GM12873 (cell line): Measurements from ENCODE around the gene DDX5.

Experiments used
- TF ChIP-seq, protein P1 (sequence below): IDR thresholded peaks from 2 replicates; pipeline ENCODE4 v1.5.1; 2012; ENCODE audit warnings: low read depth, mild to moderate bottlenecking, moderate library complexity, low read length, control low read depth; ENCODE audit not compliant: insufficient read depth; ENCODE audit errors: missing control alignments

The DDX5 gene

DNA sequence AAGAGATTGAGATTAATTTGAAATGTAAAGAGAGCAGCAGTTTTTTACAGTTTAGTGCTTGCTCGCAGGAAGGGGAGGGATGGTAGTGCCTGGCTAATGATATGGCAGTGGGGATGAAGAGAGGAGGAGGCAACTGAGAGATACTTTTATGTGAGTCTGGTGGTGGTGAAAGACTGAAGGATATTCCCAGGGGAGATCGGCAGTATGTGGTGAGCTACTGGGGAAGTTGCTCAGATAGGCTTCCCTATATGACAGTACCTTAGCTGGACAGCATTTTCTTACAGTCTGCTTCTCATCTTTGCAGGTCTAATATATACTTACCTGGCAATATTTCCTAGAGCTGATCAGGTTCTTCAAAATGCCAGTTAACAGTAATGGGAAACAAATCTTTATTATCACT, 9.3 kb upstream of the DDX5 start:
- TF ChIP-seq, protein P1, sequence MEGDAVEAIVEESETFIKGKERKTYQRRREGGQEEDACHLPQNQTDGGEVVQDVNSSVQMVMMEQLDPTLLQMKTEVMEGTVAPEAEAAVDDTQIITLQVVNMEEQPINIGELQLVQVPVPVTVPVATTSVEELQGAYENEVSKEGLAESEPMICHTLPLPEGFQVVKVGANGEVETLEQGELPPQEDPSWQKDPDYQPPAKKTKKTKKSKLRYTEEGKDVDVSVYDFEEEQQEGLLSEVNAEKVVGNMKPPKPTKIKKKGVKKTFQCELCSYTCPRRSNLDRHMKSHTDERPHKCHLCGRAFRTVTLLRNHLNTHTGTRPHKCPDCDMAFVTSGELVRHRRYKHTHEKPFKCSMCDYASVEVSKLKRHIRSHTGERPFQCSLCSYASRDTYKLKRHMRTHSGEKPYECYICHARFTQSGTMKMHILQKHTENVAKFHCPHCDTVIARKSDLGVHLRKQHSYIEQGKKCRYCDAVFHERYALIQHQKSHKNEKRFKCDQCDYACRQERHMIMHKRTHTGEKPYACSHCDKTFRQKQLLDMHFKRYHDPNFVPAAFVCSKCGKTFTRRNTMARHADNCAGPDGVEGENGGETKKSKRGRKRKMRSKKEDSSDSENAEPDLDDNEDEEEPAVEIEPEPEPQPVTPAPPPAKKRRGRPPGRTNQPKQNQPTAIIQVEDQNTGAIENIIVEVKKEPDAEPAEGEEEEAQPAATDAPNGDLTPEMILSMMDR = no peak

DNA sequence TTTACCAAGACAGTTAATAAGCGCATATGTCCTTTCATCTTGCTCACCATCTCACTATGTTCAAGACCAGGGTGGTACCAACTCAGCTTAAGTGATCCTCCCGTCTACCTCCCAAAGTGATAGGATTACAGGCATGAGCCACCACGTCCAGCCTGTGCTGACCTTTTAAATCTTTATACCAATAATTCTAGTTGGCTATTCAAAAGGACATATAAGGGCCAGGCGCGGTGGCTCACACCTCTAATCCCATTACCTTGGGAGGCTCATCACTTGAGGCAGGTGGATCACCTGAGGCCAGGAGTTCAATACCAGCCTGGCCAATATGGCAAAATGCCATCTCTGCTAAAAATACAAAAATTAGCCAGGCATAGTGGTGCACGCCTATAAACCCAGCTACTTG, 3.1 kb upstream of the DDX5 start:
- TF ChIP-seq, protein P1 = no peak

DNA sequence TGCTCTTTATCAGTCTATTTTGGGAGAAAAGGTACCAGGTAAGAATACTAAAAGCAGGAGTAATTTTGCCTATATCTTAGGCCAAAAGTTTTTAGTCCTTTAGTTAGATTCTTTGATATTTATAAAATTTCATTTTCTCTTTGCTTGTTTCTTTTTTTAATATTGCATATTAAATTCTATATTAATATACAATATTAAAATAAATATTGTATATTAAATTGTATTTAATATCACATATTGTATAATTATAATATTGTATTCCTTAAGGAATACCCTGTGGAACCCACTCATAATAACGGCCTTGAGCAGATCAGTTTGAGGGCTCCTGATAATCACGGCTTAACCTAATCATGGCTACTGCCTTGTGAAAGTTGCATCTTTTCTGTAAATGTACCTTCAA, 2.6 kb upstream of the DDX5 start:
- TF ChIP-seq, protein P1 = no peak

DNA sequence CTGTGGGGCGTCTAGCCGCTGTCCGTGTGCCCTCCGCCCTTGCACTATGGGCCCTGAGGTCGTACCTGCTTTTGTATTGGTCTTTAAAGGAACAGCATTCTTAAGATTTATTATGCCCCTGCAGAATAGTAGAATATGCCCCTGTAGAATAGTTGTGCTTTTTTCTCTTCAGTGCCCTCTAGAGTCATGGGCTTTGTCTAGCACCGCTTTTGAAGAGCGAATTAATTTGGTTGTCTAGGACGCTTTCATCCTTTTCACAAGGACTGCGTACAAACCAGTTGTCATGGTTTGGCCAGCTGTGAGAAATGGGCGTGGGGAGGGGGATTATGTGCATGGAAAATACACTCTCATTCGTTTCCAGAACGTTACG, 1.3 kb upstream of the DDX5 start:
- TF ChIP-seq, protein P1 = peak; percentile 58

DNA sequence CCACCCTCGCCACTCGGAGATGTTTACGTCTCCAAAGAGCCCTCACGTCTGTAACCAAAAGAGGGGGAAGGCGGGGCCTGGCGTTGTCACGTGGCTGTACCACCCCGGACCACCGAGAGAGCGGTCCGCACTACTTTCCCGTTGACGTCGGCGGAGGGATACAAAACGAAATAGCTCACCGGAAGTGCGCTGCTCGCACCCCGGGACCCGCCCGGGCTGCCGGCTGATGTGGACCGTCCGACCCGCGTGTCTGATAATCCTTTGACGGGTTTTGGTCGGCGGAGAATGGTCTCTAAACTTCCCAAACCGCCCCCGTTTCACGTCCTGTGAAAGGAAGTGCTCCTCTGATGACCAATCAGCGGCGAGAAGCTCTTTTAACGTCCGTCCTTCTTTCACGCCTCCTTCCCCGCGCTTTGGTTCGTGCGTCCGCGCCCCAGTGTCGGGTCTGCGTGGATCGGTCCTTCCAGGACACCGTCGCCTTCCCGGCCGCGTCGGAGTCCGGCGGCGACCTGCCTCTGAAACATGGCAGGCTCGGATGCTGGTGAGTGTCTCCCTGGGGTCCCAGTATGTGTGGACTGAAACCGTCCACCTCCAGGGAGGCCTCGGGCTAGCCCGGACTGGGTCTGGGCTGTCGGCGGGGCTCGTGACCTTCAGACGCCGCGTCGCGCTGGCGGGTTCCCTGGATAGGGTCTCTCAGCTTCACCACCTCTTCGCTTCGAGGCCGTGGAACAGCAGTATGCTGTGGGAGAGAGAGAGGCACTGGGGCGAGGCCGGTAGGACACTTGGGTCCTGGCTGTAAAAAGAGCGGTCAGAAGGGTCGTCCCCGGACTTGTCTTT, 705 bp upstream of the DDX5 start, which contains the start of gene CEP95:
TSS of gene CEP95 (plus strand) at position 402 of the 837 bp plus-strand sequence. CDS start at position 523, 121 bp downstream.
- TF ChIP-seq, protein P1 = no peak

DNA sequence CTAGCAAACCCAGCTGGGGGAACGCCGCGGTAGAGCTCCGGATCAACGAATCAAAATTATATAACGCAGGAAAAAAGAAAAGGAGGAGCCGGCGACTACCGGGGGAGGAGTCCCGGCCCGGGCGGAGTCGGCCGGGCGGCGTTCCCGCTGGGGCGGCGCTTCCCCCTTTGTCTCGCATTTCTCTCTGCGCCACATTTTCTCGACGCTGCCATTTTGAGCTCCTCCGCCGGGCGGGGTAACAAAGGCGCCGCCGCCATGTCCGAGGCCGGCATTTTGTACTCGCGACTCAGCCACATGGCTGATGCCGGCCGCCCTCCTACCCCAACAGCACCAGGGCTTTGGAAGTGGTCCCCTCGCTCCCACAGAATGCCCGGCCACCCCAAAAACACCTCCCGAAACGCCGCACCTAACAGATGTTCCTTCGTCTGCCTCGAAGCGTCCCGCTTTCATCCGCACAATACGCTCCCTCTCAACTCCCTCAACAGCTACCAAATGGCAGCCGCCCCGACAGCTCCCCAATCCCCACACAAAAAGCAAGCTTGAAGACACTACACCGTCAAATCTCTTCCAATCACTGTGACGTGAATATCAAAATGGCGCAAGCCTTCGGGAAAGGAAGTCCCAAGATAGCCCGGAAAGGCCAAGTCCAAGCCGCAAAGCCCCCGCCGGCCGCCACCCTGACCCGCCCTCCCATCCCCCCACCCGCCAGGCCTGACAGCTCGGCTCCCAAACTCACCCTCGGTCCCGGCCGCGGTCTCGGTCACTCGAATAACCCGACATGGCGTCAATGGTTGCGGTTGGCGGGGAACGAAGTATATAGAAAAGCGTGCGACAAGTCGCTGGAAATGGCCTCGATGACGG, 519 bp downstream of the DDX5 start:
- TF ChIP-seq, protein P1 = no peak

DNA sequence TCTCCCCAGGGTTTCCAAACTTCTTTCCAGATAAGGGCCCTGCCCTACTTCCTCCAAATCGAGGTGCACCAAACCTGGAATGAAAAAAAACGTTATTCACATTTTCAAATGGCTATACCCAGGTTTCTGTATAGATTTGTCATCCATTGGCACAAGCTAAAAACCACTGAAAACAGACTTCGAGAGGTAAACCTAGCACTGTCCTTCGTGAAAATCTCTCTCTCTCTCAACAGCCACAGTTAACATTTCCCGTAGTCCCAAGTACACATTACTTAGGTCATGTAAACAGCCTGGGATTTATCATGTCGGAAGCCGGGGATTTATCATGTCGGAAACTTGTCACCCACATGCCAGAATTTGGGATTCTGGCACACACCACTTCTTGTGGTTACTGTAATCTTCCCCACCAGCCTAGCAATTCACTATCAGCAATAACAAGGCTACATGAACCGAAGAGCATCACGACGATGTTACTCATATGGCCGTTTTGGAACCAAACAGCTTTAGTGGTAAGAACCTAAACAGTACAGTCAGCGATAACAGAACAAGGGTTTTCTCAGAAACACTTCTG, 1.2 kb downstream of the DDX5 start:
- TF ChIP-seq, protein P1 = no peak
